Measurements from ENCODE around the gene ATG101.

DNA sequence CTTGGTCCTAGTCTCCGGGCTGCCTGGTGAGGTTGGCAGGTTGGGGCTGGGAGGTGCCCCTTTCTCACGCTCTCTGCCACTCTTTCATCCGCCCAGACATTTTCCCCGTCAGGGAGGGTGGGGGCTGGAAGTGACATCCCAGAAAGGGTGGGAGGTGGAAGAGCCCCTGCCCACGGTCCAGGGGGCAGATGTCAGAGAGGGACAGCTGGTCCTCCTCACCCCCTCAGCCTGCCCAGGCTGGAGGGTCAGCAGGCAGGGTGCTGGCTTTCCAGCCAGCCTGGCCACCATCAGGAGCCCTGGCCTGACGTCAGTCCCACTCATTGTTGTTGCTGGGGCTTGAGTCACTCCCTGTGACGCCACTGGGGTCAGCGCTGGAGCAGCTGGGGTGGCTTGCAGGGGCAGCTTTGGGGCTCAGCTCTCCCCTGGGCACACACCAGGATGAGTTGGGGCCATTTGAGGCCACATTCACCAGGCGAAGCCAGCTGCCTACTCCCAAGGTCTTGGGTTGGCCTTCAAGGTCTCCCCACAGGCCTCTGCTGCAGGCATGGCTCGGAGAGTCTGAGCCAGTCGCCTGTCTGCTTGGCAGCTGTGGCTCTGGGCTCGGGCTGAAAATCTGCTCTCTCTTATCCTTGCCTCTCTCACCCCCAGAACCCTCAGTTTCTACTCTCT, 5.7 kb upstream of the ATG101 start:
- TF ChIP-seq, protein P1, sequence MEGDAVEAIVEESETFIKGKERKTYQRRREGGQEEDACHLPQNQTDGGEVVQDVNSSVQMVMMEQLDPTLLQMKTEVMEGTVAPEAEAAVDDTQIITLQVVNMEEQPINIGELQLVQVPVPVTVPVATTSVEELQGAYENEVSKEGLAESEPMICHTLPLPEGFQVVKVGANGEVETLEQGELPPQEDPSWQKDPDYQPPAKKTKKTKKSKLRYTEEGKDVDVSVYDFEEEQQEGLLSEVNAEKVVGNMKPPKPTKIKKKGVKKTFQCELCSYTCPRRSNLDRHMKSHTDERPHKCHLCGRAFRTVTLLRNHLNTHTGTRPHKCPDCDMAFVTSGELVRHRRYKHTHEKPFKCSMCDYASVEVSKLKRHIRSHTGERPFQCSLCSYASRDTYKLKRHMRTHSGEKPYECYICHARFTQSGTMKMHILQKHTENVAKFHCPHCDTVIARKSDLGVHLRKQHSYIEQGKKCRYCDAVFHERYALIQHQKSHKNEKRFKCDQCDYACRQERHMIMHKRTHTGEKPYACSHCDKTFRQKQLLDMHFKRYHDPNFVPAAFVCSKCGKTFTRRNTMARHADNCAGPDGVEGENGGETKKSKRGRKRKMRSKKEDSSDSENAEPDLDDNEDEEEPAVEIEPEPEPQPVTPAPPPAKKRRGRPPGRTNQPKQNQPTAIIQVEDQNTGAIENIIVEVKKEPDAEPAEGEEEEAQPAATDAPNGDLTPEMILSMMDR (IDR thresholded peaks at IDR 0.05): no peak
- no peak for TF ChIP-seq POLR2A (IDR thresholded peaks at IDR 0.05)

All from uterus (tissue), 2 donors.